HepG2 (cell line): ENCODE data around the gene UBE2D3.

ENCODE experiments used
- ATF2 ChIP-seq: sonication (generic); formaldehyde crosslinking; IDR thresholded peaks from 2 replicates; pipeline ENCODE4 v1.4.0; 2020; ENCODE audit warnings: missing genetic modification reagents
- CBX5 ChIP-seq: sonication (generic); formaldehyde crosslinking; IDR thresholded peaks from 2 replicates; pipeline ENCODE4 v1.4.0; 2020; ENCODE audit warnings: missing genetic modification reagents, borderline replicate concordance
- GABPA ChIP-seq, 2 experiments: IDR thresholded peaks; 2 replicates each; pipeline ENCODE4 v1.6.1; 2011 to 2016; ENCODE audit warnings: low read depth in 2 of 2, low read length in 1 of 2, missing biosample characterization in 1 of 2, missing genetic modification characterization in 1 of 2
- HNF4G ChIP-seq, 2 experiments: sonication (generic) in 1 of 2; formaldehyde crosslinking in 1 of 2; IDR thresholded peaks; 2 replicates each; pipeline versions ENCODE4 v1.4.0 to v1.6.1; 2011 to 2020; ENCODE audit warnings: borderline replicate concordance in 2 of 2, low read depth in 2 of 2, mild to moderate bottlenecking in 2 of 2, low read length in 1 of 2, missing genetic modification reagents in 1 of 2, moderate library complexity in 1 of 2
- KMT2B ChIP-seq: IDR thresholded peaks from 2 replicates; pipeline ENCODE4 v1.6.1; 2016; ENCODE audit warnings: missing genetic modification reagents, missing compliant biosample characterization
- NBN ChIP-seq: fragments of 450-650 bp; conservative IDR thresholded peaks from 2 replicates; pipeline ENCODE4 v1.6.1; 2017
- ZNF138 ChIP-seq: sonication (generic); formaldehyde crosslinking; IDR thresholded peaks from 2 replicates; pipeline ENCODE4 v1.5.0; 2020; ENCODE audit warnings: mild to moderate bottlenecking, low read depth, missing genetic modification reagents

- TF ChIP-seq NBN: no peak
- no peak for TF ChIP-seq CBX5 (CRISPR knock-in tag)
- TF ChIP-seq GABPA (IDR thresholded peaks at IDR 0.05; ENCODE audit: low read depth, low read length): no peak
- no peak for TF ChIP-seq GABPA (CRISPR knock-in tag; IDR thresholded peaks at IDR 0.05; ENCODE audit: low read depth)
- TF ChIP-seq HNF4G (IDR thresholded peaks at IDR 0.05; ENCODE audit: borderline replicate concordance, low read depth, low read length): no peak
- TF ChIP-seq HNF4G (CRISPR knock-in tag; IDR thresholded peaks at IDR 0.05; ENCODE audit: borderline replicate concordance, low read depth): no peak
- no peak for TF ChIP-seq KMT2B (CRISPR knock-in tag)
- TF ChIP-seq ZNF138 (CRISPR knock-in tag): no peak
- no peak for TF ChIP-seq ATF2
Measured at GRCh38 chr4:102809691-102810090, 17.7 kb downstream of the UBE2D3 start.
